T-helper 1 cell treated with Interleukin-12 subunit alpha and Interleukin-12 subunit beta and Interleukin-4 antibody, amounts not matched to agents 30 ng/mL and 1 ng/mL, for 36 hours (primary cell): Measurements from ENCODE around the gene TTC1. TPM values are rescaled to one million over a fixed set of nuclear protein-coding genes. Genes with fewer than 3 reads are reported as not detected.
"Not testable (repeated sequence)": the region's sequence is repeated elsewhere in the genome, so short reads cannot be mapped to it uniquely, and the experiment has no call there.

Experiments used
- intact Hi-C: fragments of 100-400 bp; cut with micrococcal nuclease; formaldehyde crosslinking; loops from one replicate; pipeline ENCODE4 v1.15.1; 2024
- total RNA-seq: library from RNA; stranded (reverse); gene quantifications from 2 replicates; pipeline ENCODE4 v1.2.3, GENCODE V29; 2022

The TTC1 gene
- total RNA-seq, 1 donor from 2014 or later: 59.0 TPM

GRCh38 chr5:159992566-159992965 lies 16.4 kb upstream of the TTC1 start:
- intact Hi-C loops: no loop called here

DNA sequence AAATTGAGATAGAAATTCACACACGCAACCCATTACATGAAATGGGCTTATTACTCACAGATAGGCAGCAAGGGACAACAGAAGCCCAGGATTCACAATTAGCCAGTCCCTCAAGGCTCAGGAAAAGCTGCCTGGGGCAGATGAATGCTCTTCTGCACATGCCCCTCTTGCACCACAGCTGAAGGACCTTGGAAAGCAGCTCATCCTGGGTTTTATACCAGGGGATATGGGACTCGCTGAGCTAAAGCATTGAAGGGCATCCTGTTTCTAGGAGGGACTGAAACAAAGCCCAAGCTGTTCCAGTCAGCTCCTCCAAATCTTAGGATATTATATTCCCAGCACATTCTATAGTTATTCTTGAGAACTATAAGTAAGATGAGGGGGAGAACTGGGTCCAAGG lies 15.7 kb upstream of the TTC1 start:
- intact Hi-C loops: no loop called here

GRCh38 chr5:159995907-159996306 lies 13.0 kb upstream of the TTC1 start:
- intact Hi-C loops: no loop called here

GRCh38 chr5:160001457-160001856 lies 7.5 kb upstream of the TTC1 start:
- intact Hi-C loops: no loop called here

- intact Hi-C loops: loop anchor here (5.0 kb wide), 4 partner anchors 460 to 1130 kb away; no protein-coding TSS in a partner anchor
Observed at GRCh38 chr5:160007514-160007913, 1.4 kb upstream of the TTC1 start.

DNA sequence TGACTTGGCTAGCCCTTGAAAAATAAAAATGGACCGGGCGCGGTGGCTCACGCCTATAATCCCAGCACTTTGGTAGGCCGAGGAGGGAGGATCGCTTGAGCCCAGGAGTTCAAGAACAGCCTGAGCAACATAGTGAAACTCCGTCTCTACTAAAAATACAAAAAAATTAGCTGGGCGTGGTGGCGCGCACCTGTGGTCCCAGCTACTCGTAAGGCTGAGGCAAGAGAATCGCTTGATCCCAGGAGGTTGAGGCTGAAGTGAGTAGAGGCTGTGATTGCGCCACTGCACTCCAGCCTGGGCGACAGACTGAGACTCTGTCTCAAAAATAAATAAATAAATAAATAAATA lies 436 bp upstream of the TTC1 start:
- intact Hi-C loops: loop anchor here (2.0 to 5.0 kb wide), 5 partner anchors 459 to 1131 kb away; no protein-coding TSS in a partner anchor

DNA sequence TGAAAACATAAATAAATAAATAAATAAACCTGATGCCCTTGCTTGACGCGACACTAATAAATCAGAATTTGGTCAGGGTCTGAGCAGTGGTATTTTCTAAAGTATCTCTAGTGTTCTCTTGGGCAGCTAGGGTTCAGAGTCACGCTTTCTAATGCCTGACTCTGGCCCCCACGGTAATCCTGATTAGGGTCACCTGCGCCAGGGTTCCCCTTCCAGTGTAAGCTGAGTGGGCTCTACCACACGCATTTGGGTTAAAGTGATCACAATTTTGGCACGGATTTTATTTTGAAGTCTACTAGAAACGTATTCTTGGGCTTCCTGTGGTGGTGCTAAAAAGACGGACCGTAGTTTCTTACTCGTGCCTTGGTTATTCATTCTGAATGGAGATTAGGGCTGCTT lies 651 bp downstream of the TTC1 start:
- intact Hi-C loops: loop anchor here (1.0 to 5.0 kb wide), 18 partner anchors 12 to 1132 kb away; partner anchors contain the start of genes PWWP2A, RNF145, SLU7 and UBLCP1

GRCh38 chr5:160011471-160011870 lies 2.5 kb downstream of the TTC1 start:
- intact Hi-C loops: no loop called here

DNA sequence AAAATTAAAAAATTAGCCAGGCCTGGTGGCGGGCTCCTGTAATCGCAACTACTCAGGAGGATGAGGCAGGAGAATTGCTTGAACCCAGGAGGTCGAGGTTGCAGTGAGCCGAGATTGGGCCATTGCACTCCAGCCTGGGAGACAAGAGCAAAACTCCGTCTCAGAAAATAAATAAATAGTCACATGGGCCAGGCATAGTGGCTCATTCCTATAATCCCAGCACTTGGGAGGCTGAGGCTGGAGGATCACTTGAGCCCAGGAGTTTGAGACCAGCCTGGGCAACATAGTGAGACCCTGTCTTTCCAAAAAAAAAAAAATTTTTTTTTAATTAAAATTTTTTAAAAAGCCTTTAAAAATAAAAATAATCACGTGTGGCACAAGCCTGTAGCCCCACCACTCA lies 5.3 kb downstream of the TTC1 start:
- intact Hi-C loops: not testable (repeated sequence)

DNA sequence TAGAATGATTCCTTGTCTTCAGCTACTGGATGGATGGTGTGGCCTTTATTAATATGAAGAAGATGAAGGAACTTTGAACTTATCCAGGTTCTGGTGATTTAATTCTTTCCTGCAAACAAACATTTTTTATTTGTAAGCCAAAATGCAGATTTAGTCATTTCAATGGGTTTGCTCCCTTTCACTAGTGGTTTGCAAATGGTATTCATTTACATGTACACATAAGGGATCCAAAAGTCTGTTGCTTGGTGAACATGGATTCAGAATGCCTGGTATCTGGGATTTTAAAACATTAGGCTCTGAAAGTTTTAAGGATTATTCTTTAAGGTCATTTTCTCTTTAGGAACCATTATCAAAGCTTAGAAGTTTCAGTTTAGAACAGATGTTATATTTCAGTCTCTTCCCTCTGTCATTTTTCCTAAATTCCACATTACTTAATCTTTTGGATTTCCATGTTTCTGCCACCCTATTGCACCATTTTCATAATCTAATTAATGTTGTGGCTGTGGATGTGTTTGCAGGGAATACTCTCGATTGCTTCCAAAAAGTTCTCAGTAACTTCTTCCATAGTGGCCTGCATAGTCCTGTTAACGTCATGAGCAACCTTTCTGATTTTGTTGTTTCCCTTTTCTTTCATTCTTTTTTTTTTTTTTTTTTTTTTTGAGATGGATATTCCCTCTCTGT lies 10.1 kb downstream of the TTC1 start:
- intact Hi-C loops: no loop called here

DNA sequence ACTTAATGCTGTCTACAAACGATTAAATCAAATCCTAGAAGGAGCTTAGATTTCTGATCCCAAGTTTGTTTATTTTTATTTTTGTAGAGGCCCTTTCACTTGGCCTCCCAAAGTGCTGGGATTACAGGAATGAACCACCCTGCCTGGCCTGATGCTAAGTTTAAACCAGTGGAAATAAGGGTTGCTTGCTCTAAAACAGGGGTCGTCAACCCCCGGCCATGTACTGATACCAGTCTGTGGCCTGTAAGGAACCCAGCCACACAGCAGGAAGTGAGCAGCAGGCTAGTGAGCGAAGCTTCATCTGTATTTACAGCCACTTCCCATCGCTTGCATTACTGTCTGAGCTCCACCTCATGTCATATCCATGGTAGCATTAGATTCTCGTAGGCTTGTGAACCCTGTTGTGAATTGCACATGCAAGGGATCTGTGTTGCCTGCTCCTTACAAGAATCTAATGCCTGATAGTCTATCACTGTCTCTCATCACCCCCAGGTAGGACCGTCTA lies 11.4 kb downstream of the TTC1 start:
- intact Hi-C loops: no loop called here

DNA sequence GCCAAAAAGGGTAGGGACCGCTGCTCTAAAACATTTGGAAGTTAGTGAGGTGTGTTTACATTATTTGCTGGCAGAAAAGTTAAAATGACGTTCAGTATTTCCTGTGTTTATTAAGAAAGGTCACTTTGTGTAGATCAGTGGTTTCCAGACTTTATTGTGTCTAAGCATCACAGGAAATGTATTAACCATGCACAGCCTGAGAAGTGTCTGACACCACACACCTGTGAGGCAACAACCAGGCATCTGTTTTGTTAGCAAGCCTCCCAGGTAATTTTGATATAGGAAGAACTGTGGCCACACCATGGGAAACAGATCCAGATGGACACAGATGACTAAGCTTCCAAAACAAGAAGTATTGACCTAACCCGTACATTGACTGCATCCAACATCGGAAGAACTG lies 12.0 kb downstream of the TTC1 start:
- intact Hi-C loops: loop anchor here (1.0 kb wide), 1 partner anchor 12 kb away; the partner anchor contains the start of gene TTC1

GRCh38 chr5:160021831-160022446 lies 13.0 kb downstream of the TTC1 start:
- intact Hi-C loops: loop anchor here (1.0 kb wide), 6 partner anchors 13 to 736 kb away; partner anchors contain the start of genes PWWP2A and TTC1

DNA sequence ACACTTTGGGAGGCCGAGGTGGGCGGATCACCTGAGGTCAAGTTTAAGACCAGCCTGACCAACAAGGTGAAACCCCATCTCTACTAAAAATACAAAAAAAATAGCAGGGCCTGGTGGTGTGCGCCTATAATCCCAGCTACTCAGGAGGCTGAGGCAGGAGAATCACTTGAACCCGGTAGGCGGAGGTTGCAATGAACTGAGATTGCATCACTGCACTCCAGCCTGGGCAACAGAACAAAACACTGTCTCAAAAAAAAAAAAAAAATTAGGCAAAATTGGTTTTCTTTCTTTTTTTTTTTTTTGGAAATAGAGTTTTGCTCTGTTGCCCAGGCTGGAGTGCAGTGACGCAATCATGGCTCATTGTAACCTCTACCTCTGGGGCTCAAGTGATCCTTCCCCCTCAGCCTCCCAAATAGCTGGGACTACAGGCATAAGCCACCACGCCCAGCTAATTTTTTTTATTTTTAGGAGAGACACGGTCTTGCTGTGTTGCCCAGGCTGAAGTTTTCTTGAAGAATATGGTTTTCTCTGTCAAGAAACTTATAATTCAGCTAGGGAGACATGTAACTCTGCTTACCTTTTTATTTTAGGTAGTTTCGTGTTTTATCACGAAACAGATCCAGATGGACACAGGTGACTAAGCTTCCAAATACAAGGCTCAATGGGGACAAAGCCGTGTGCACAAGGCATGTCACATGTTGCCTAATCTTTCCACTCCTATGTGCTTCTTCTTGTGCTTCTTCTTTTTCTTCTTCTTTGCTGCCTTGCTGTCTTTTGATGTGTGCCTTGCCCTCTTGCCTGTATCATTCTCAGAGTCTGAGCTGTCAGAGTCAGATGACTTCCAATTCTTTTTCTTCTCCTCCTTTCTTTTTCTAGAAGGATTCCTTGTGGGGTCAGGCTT lies 14.3 kb downstream of the TTC1 start:
- intact Hi-C loops: no loop called here

DNA sequence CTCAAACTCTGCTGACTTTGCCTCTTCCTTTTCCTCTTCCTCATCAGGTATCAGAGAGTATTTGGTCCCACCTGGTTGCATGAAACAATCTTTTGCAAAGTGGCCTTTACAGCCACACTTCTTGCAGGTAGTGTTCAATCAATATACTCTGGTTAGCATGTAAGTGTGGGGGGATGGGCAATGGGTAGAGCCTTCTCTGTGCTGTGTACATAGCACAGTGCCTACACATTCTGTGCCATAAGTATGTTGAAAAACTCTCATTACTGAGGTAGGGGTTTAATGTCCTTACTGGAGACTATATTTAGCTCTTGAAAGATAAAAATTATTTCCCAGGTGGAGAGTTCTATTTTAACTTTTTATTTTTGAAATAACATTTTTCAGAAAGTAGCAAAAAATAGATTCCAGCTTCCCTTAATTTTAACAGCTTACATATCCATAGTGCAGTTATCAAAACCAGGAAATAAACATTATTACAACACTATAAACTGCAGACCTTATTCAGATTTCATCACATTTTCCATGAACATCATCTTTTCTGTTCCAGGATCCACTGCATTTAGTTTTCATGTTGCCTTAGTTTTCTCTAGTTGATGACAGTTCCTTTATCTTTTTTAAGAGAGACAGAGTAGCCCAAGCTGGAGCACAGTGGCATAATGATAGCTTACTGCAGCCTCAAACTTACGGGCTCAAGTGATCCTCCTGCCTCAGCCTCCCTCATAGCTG lies 15.1 kb downstream of the TTC1 start:
- intact Hi-C loops: no loop called here

GRCh38 chr5:160029004-160029403 lies 20.1 kb downstream of the TTC1 start:
- intact Hi-C loops: no loop called here

DNA sequence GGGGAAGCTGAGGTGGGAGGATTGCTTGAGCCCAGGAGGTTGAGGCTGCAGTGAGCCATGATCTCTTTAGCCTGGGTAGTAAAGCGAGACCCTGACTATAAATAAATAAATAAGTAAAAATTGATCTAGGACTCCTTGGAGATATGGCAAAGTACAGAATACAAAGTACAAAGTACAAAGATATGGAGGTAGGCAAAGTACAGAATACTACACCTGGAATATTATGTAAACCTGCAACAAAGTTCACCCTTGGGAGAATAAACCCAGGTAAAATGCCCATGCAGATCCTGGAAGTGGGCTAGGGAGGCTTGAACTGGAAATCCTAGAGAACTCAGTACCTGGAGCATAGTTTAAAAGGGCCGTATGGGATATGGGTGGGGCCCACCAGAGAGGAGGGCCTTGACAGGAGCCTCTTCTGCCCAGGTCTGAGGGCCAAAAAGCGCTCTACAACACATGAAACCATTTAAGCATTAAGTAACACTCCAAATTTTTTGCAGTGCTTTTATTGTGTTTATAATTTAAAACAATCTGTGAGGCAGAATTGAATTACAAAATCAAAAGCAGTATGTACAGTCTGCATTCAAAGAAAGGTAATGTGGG lies 20.7 kb downstream of the TTC1 start:
- intact Hi-C loops: no loop called here

DNA sequence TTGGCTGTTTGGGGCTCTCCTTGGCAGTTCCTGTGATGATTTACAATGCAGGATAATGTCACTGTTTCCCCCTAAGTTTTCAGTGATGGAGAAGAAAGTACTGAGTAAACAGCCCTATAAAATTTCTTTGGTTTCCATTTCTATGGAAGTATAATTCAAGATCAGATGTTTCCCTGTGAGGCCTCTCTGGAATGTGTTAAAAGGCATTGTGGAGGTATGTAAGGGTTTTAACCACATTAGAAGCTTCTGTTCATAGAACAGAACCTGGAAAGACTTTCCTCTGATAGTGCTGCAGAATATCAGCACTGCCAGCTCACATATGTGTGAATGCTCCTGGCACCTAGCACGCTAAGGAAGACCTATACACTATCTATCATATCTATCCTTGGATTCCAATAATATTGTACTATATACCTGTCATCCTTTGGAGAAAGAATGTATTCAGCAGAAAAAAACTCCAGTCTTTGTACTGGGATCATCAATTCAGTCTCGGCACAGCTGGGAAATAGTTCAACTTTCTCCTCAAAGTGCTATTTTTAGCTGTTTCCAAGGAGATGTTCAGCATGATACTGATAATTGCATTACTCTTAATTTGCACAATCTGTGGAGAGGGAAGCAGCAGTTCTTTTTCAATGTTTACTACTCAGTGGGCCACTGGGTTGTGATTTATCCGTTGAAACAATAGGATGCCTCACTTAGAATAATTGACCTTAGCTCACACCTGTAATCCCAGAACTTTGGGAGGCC lies 21.9 kb downstream of the TTC1 start:
- intact Hi-C loops: no loop called here

- intact Hi-C loops: no loop called here
Observed at GRCh38 chr5:160033546-160034252, 24.8 kb downstream of the TTC1 start.
